Measurements from ENCODE around the gene C17orf75. TPM values are rescaled to one million over a fixed set of nuclear protein-coding genes. Genes with fewer than 3 reads are reported as not detected.

Gene C17orf75
- total and polyA plus RNA-seq, 10 of the 15 experiments (the other 5 are each of a cell fraction or from before 2014, with no cell fraction given), result 21.7 to 53.0 (median 27.3) TPM

DNA sequence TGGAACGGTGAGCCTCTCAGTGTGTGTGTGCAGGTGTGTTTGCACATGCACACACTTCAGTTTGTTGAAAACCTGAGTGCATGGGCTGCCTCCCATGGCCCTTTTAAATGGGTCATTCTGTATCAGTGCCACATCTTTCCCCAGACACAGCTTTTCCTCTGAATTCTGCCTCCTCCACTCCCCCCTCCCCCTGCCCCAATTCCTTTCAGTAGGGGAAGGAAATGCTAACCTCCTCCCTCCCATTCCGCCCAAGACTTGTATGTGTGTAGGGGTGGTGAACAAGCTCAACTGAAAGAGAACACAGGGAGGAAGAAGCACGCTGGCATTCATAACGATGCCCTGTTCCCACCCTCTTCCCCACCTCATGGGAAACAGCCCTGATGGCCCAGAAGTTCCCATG, 34.3 kb downstream of the C17orf75 start:
- ChIA-PET CTCF (interaction anchor here (2.5 kb wide), 1 partner anchor 12 kb away, joined by 10 read pairs; no protein-coding TSS in a partner anchor), POLR2A (interaction anchor here (0.6 kb wide), 1 partner anchor 11 kb away, joined by 5 read pairs; no protein-coding TSS in a partner anchor), SMC1A (ENCODE audit: uncharacterized antibody, unreplicated experiment) (no interaction called here), RAD21 (ENCODE audit: unreplicated experiment) (no interaction called here)
- Histone ChIP-seq H3K27me3 (replicated peaks in 1 of 2; ENCODE audit: control insufficient read depth in 2 of 2, insufficient read depth in 2 of 2, low read length in 1 of 2) (peaks cover 0 to 9% of the 10 kb centered on the region in 2 experiments; a peak in 2 of 4 replicates), H3K79me2 (ENCODE audit: control insufficient read depth, insufficient read depth, low read length) (no peaks in the 10 kb centered on the region), H2AFZ (ENCODE audit: control insufficient read depth, low read depth, low read length) (no peak overlapping the region), H3K9me3 (replicated peaks; ENCODE audit: control insufficient read depth, insufficient read depth, low read length) (no peaks in the 10 kb centered on the region), H3K4me3 (no peak overlapping the region), H3K27ac (ENCODE audit: control insufficient read depth, insufficient read depth) (no peak overlapping the region), H3K36me3 (ENCODE audit: control insufficient read depth in 2 of 2, insufficient read depth in 2 of 2, low read length in 1 of 2) (no peaks in the 10 kb centered on the region), H4K20me1 (ENCODE audit: control insufficient read depth, insufficient read depth) (no peaks in the 10 kb centered on the region), H3K4me1 (ENCODE audit: control insufficient read depth, insufficient read depth, low read length) (no peaks in the 10 kb centered on the region), H3K4me2 (ENCODE audit: control insufficient read depth, insufficient read depth) (no peak overlapping the region), H3K9ac (ENCODE audit: control insufficient read depth, insufficient read depth, low read length) (no peak overlapping the region)
- in situ Hi-C loops (cut with MboI), result no loop called here
- intact Hi-C loops (cut with micrococcal nuclease; ENCODE audit: unreplicated experiment), result no loop called here
- no peak for DNase-seq (ENCODE audit: low read depth, low spot score)
- no TSS peak for BruUV-seq (replicated peaks)
- no peak for FAIRE-seq
- ATAC-seq, result no peak
- 4% methylated on average over 4 of the region's 4 CpGs for WGBS (ENCODE audit: insufficient coverage, insufficient replicate concordance, low lambda C conversion rate, missing lambda C conversion rate)
- TF ChIP-seq STAT3 (IDR thresholded peaks at IDR 0.05; ENCODE audit: low read depth, low read length) (no peak), ZSCAN29 (IDR thresholded peaks at IDR 0.05) (no peak), KAT2A (conservative IDR thresholded peaks at IDR 0.05; ENCODE audit: control insufficient read depth, low read depth, low read length) (no peak), NR2F1 (conservative IDR thresholded peaks at IDR 0.05) (no peak), RFX5 (IDR thresholded peaks at IDR 0.05; ENCODE audit: low read depth, low read length) (no peak), MEF2A (IDR thresholded peaks at IDR 0.05; ENCODE audit: insufficient read depth, low read depth, low read length) (no peak), PAX5 (IDR thresholded peaks at IDR 0.05; ENCODE audit: borderline replicate concordance, low read depth, low read length) (no peak), CHD1 (IDR thresholded peaks at IDR 0.05; ENCODE audit: low read depth, low read length) (no peak), KLF5 (IDR thresholded peaks at IDR 0.05; ENCODE audit: partially characterized antibody) (no peak), SREBF2 (IDR thresholded peaks at IDR 0.05; ENCODE audit: low read length) (no peak), TBL1XR1 (IDR thresholded peaks at IDR 0.05; ENCODE audit: low read depth, low read length) (no peak), SP1 (IDR thresholded peaks at IDR 0.05; ENCODE audit: low read depth, low read length) (no peak), PML (IDR thresholded peaks at IDR 0.05; ENCODE audit: low read length) (no peak), TCF3 (IDR thresholded peaks at IDR 0.05; ENCODE audit: borderline replicate concordance, insufficient read depth, low read depth, low read length) (no peak)
- TF ChIP-seq, protein P1, sequence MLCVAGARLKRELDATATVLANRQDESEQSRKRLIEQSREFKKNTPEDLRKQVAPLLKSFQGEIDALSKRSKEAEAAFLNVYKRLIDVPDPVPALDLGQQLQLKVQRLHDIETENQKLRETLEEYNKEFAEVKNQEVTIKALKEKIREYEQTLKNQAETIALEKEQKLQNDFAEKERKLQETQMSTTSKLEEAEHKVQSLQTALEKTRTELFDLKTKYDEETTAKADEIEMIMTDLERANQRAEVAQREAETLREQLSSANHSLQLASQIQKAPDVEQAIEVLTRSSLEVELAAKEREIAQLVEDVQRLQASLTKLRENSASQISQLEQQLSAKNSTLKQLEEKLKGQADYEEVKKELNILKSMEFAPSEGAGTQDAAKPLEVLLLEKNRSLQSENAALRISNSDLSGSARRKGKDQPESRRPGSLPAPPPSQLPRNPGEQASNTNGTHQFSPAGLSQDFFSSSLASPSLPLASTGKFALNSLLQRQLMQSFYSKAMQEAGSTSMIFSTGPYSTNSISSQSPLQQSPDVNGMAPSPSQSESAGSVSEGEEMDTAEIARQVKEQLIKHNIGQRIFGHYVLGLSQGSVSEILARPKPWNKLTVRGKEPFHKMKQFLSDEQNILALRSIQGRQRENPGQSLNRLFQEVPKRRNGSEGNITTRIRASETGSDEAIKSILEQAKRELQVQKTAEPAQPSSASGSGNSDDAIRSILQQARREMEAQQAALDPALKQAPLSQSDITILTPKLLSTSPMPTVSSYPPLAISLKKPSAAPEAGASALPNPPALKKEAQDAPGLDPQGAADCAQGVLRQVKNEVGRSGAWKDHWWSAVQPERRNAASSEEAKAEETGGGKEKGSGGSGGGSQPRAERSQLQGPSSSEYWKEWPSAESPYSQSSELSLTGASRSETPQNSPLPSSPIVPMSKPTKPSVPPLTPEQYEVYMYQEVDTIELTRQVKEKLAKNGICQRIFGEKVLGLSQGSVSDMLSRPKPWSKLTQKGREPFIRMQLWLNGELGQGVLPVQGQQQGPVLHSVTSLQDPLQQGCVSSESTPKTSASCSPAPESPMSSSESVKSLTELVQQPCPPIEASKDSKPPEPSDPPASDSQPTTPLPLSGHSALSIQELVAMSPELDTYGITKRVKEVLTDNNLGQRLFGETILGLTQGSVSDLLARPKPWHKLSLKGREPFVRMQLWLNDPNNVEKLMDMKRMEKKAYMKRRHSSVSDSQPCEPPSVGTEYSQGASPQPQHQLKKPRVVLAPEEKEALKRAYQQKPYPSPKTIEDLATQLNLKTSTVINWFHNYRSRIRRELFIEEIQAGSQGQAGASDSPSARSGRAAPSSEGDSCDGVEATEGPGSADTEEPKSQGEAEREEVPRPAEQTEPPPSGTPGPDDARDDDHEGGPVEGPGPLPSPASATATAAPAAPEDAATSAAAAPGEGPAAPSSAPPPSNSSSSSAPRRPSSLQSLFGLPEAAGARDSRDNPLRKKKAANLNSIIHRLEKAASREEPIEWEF (IDR thresholded peaks at IDR 0.05; ENCODE audit: insufficient replicate concordance, low read depth, low read length), result no peak
- TF ChIP-seq, protein P2, sequence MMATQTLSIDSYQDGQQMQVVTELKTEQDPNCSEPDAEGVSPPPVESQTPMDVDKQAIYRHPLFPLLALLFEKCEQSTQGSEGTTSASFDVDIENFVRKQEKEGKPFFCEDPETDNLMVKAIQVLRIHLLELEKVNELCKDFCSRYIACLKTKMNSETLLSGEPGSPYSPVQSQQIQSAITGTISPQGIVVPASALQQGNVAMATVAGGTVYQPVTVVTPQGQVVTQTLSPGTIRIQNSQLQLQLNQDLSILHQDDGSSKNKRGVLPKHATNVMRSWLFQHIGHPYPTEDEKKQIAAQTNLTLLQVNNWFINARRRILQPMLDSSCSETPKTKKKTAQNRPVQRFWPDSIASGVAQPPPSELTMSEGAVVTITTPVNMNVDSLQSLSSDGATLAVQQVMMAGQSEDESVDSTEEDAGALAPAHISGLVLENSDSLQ (IDR thresholded peaks at IDR 0.05), result no peak
- TF ChIP-seq, protein P3, sequence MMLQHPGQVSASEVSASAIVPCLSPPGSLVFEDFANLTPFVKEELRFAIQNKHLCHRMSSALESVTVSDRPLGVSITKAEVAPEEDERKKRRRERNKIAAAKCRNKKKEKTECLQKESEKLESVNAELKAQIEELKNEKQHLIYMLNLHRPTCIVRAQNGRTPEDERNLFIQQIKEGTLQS (IDR thresholded peaks at IDR 0.05; ENCODE audit: borderline replicate concordance, extremely low read depth, low read depth, low read length), result no peak
